K562 treated with DMSO at 1 percent for 4 hours (cell line): ENCODE data around the gene MYL12A. TPM values are rescaled to one million over a fixed set of nuclear protein-coding genes. Genes with fewer than 3 reads are reported as not detected.

Experiments
- total RNA-seq: library from RNA; unstranded; fragments of 300-600 nt; gene quantifications from 2 replicates; pipeline ENCODE4 v1.2.3, GENCODE V29; 2022; ENCODE audit not compliant: insufficient read depth

Gene MYL12A
- 391 and 399 TPM in 2 replicates for total RNA-seq

GRCh38 chr18:3247240-3248061, at the start of gene MYL12A:
Gene MYL12A, plus strand, starts transcription at chr18:3247801. Its CDS starts 5,447 bp downstream, at chr18:3253248.

GRCh38 chr18:3219631-3220335, 27.8 kb upstream of the MYL12A start, which contains the start of gene MYOM1:
Gene MYOM1, minus strand, starts transcription at chr18:3219968. Its CDS starts 4,745 bp downstream, at chr18:3215223.

GRCh38 chr18:3261373-3262233, 14.0 kb downstream of the MYL12A start, which contains the start of gene MYL12B:
Gene MYL12B, plus strand, starts transcription at chr18:3262133. Its CDS starts 10,766 bp downstream, at chr18:3272899.

Other genes with a start within 250 kb of the MYL12A start
- gene LPIN2, start 234.7 kb upstream of the MYL12A start, total RNA-seq = 34.2 and 41.9 TPM in 2 replicates
- 0.99 and 1.7 TPM in 2 replicates for gene MYOM1, start 27.8 kb upstream of the MYL12A start, total RNA-seq
- 314 and 328 TPM in 2 replicates for gene MYL12B, start 14.3 kb downstream of the MYL12A start, total RNA-seq
- 23.1 and 28.2 TPM in 2 replicates for gene TGIF1, start 202.4 kb downstream of the MYL12A start, total RNA-seq